Natural killer cell (primary cell): ENCODE measurements around the gene GPR25. TPM values are rescaled to one million over a fixed set of nuclear protein-coding genes. Genes with fewer than 3 reads are reported as not detected.

Experiments used
- ATAC-seq, 3 donors: fragments of 150-1000 bp in 2 of 3; fragments of 200-7000 bp in 1 of 3; cut with Tn5 transposase; 1 replicate in 1 of 3; 2 replicates in 2 of 3; pipeline ENCODE4 v1.10.0; 2021; ENCODE audit warnings: mild to moderate bottlenecking in 2 of 3, moderate library complexity in 2 of 3
- DNase-seq, 2 donors: peaks; one replicate each; pipeline versions ENCODE4 v3.0.0 to v3.0.0-alpha.2; 2013 to 2021; ENCODE audit warnings: mixed read lengths in 1 of 2
- H3K27ac ChIP-seq: one replicate; pipeline ENCODE4 v1.5.1; 2013; ENCODE audit warnings: mild to moderate bottlenecking, low read length
- H3K27me3 ChIP-seq: one replicate; pipeline ENCODE4 v1.6.1; 2013; ENCODE audit warnings: low read length; ENCODE audit not compliant: control insufficient read depth, insufficient read depth
- H3K36me3 ChIP-seq: one replicate; pipeline ENCODE4 v1.6.1; 2013; ENCODE audit warnings: low read length; ENCODE audit not compliant: control insufficient read depth, insufficient read depth
- H3K4me1 ChIP-seq: one replicate; pipeline ENCODE4 v1.6.1; 2013; ENCODE audit warnings: low read length; ENCODE audit not compliant: control insufficient read depth, insufficient read depth
- H3K4me3 ChIP-seq: one replicate; pipeline ENCODE4 v1.5.1; 2013; ENCODE audit warnings: low read length
- H3K9me3 ChIP-seq: one replicate; pipeline ENCODE4 v1.6.1; 2013; ENCODE audit warnings: low read length; ENCODE audit not compliant: control insufficient read depth, insufficient read depth
- H3K27ac Mint-ChIP-seq, 2 donors: one replicate each; pipeline ENCODE4 v1.8.0; 2022; ENCODE audit warnings: mild to moderate bottlenecking in 2 of 2, mixed read lengths in 2 of 2, moderate library complexity in 1 of 2
- H3K27me3 Mint-ChIP-seq, 2 donors: one replicate each; pipeline ENCODE4 v1.8.0; 2022; ENCODE audit warnings: low read depth in 2 of 2, mixed read lengths in 2 of 2
- H3K36me3 Mint-ChIP-seq: one replicate; pipeline ENCODE4 v1.8.0; 2022; ENCODE audit warnings: mixed read lengths
- H3K4me1 Mint-ChIP-seq, 2 donors: one replicate each; pipeline ENCODE4 v1.8.0; 2022; ENCODE audit warnings: mixed read lengths in 2 of 2
- H3K4me3 Mint-ChIP-seq: one replicate; pipeline ENCODE4 v1.8.0; 2022; ENCODE audit warnings: mild to moderate bottlenecking, moderate library complexity, mixed read lengths
- H3K9me3 Mint-ChIP-seq, 2 donors: one replicate each; pipeline ENCODE4 v1.8.0; 2022; ENCODE audit warnings: mixed read lengths in 2 of 2
- CTCF ChIP-seq: fragments of 200-600 bp; IDR thresholded peaks from one replicate; pipeline ENCODE4 v1.8.0; 2022; ENCODE audit warnings: antibody characterized with exemption
- WGBS: methylation state at CpG from one replicate; pipeline ENCODE4 v1.1.7; 2013; ENCODE audit warnings: missing lambda C conversion rate; ENCODE audit not compliant: insufficient coverage; 5-methylcytosine and 5-hydroxymethylcytosine counted together
- intact Hi-C: fragments of 100-400 bp; cut with micrococcal nuclease; formaldehyde crosslinking; loops from one replicate; pipeline ENCODE4 v1.14.2; 2022
- total RNA-seq, 4 donors: library from RNA; stranded (reverse); fragments of 120-200 nt in 1 of 4; gene quantifications; one replicate each; pipeline versions ENCODE4 v1.2.3 to v1.2.4, GENCODE V29; 2013 to 2022

GPR25 gene
- total RNA-seq, 3 donors from 2014 or later (not counting 1 experiment from before 2014, with no cell fraction given), result 2.1 to 9.4 (median 2.7) TPM

- no peaks in the 10 kb centered on the region for H3K9me3 ChIP-seq
- H3K36me3 ChIP-seq, result no peaks in the 10 kb centered on the region
- 91% methylated on average over 6 of the region's 6 CpGs for WGBS
- H3K4me3 ChIP-seq, result no peak overlapping the region
- peaks cover 10% of the 10 kb centered on the region in 2 donors for H3K27me3 Mint-ChIP-seq
- peak overlapping the region in 1 of 2 donors; percentile 32 for H3K27ac Mint-ChIP-seq
- H3K36me3 Mint-ChIP-seq, result no peaks in the 10 kb centered on the region
- no peaks in the 10 kb centered on the region for H3K9me3 Mint-ChIP-seq
- intact Hi-C loops, result loop anchor here (5.0 kb wide), 1 partner anchor 46 kb away; no protein-coding TSS in a partner anchor
- H3K4me1 Mint-ChIP-seq, result peaks cover 0 to 10% of the 10 kb centered on the region in 2 donors
- H3K27ac ChIP-seq, result no peak overlapping the region
- TF ChIP-seq CTCF, result no peak
- H3K27me3 ChIP-seq, result no peaks in the 10 kb centered on the region
- no peak overlapping the region for H3K4me3 Mint-ChIP-seq
- DNase-seq (no peak), ATAC-seq (no peak)
- H3K4me1 ChIP-seq, result peaks cover 25% of the 10 kb centered on the region
Measured at GRCh38 chr1:200908191-200908868, 35.5 kb downstream of the GPR25 start.

- no peak for ATAC-seq
- Mint-ChIP-seq H3K27ac (no peak overlapping the region), H3K4me1 (peaks cover 0 to 10% of the 10 kb centered on the region in 2 donors), H3K36me3 (no peaks in the 10 kb centered on the region), H3K9me3 (no peaks in the 10 kb centered on the region), H3K4me3 (no peak overlapping the region), H3K27me3 (peaks cover 10% of the 10 kb centered on the region in 2 donors)
- H3K36me3 ChIP-seq, result no peaks in the 10 kb centered on the region
- no peak for DNase-seq
- H3K27me3 ChIP-seq, result no peaks in the 10 kb centered on the region
- no peak overlapping the region for H3K4me3 ChIP-seq
- 80% methylated on average over 5 of the region's 5 CpGs for WGBS
- no peak for TF ChIP-seq CTCF
- intact Hi-C loops, result loop anchor here (5.0 kb wide), 1 partner anchor 47 kb away; no protein-coding TSS in a partner anchor
- H3K9me3 ChIP-seq, result no peaks in the 10 kb centered on the region
- no peak overlapping the region for H3K27ac ChIP-seq
- peaks cover 20% of the 10 kb centered on the region for H3K4me1 ChIP-seq
Measured at GRCh38 chr1:200909071-200909470, 36.3 kb downstream of the GPR25 start.

GRCh38 chr1:200909757-200910239 is 37.0 kb downstream of the GPR25 start:
- peaks cover 10% of the 10 kb centered on the region in 2 donors for H3K27me3 Mint-ChIP-seq
- Histone ChIP-seq H3K27ac (no peak overlapping the region), H3K36me3 (no peaks in the 10 kb centered on the region), H3K4me1 (peaks cover 14% of the 10 kb centered on the region), H3K9me3 (no peaks in the 10 kb centered on the region), H3K27me3 (no peaks in the 10 kb centered on the region), H3K4me3 (no peak overlapping the region)
- H3K4me3 Mint-ChIP-seq, result no peak overlapping the region
- no peaks in the 10 kb centered on the region for H3K9me3 Mint-ChIP-seq
- 77% methylated on average over 2 of the region's 4 CpGs for WGBS
- DNase-seq (no peak), ATAC-seq (no peak)
- no peak overlapping the region for H3K27ac Mint-ChIP-seq
- H3K36me3 Mint-ChIP-seq, result no peaks in the 10 kb centered on the region
- intact Hi-C loops, result loop anchor here (5.0 kb wide), 1 partner anchor 47 kb away; no protein-coding TSS in a partner anchor
- TF ChIP-seq CTCF, result no peak
- peaks cover 0 to 10% of the 10 kb centered on the region in 2 donors for H3K4me1 Mint-ChIP-seq
